OCI-LY3 (cell line): ENCODE measurements around the gene RFX4.

Source experiments
- H2AFZ ChIP-seq: fragments of 200-600, 300-600 bp; shearing (Covaris generic); 2 replicates; pipeline ENCODE4 v1.6.0; 2014; ENCODE audit warnings: antibody characterized with exemption, low read depth, low read length
- H3K27ac ChIP-seq: fragments of 200-600, 300-600 bp; sonication (generic); 2 replicates; pipeline ENCODE4 v1.5.1; 2014; ENCODE audit warnings: mild to moderate bottlenecking, low read length, moderate library complexity, mixed read lengths
- H3K27me3 ChIP-seq: fragments of 200-600, 300-600 bp; sonication (generic); 2 replicates; pipeline ENCODE4 v1.6.1; 2014; ENCODE audit warnings: low read depth, low read length, mixed read lengths
- H3K36me3 ChIP-seq: fragments of 200-600, 300-600 bp; sonication (generic); replicated peaks from 2 replicates; pipeline ENCODE3; 2014; ENCODE audit warnings: low read depth, low read length, mixed read lengths
- H3K4me1 ChIP-seq: fragments of 300-600, 200-600 bp; sonication (generic); 2 replicates; pipeline ENCODE4 v1.6.1; 2014; ENCODE audit warnings: low read length, mixed read lengths
- H3K4me2 ChIP-seq: fragments of 200-600, 300-600 bp; sonication (generic); 2 replicates; pipeline ENCODE4 v1.6.1; 2014; ENCODE audit warnings: low read length, mixed read lengths
- H3K4me3 ChIP-seq: fragments of 300-600, 200-600 bp; sonication (generic); 2 replicates; pipeline ENCODE4 v1.5.1; 2014; ENCODE audit warnings: antibody characterized with exemption, mild to moderate bottlenecking, low read length, moderate library complexity
- H3K79me2 ChIP-seq: fragments of 300-600, 200-600 bp; shearing (Covaris generic); 2 replicates; pipeline ENCODE4 v1.6.1; 2014; ENCODE audit warnings: mild to moderate bottlenecking, low read length, mixed read lengths
- H3K9ac ChIP-seq: fragments of 300-600, 200-600 bp; shearing (Covaris generic); 2 replicates; pipeline ENCODE4 v1.6.0; 2014; ENCODE audit warnings: mild to moderate bottlenecking, low read length, moderate library complexity
- H3K9me3 ChIP-seq: fragments of 200-600, 300-600 bp; shearing (Covaris generic); 2 replicates; pipeline ENCODE4 v1.6.1; 2014; ENCODE audit warnings: low read length, mixed read lengths; ENCODE audit not compliant: insufficient read depth
- H4K20me1 ChIP-seq: fragments of 200-600, 300-600 bp; sonication (generic); 2 replicates; pipeline ENCODE4 v1.6.1; 2016; ENCODE audit warnings: low read length, mixed read lengths; ENCODE audit not compliant: insufficient read depth
- EZH2phosphoT487 ChIP-seq: fragments of 200-600 bp; shearing (Covaris generic); IDR thresholded peaks from 2 replicates; pipeline ENCODE4 v1.6.1; 2018; ENCODE audit warnings: antibody characterized with exemption, mixed run types, low read depth
- TF ChIP-seq, protein P1 (sequence below): fragments of 200-600, 300-600 bp; sonication (generic); IDR thresholded peaks from 2 replicates; pipeline ENCODE4 v1.5.1; 2014; ENCODE audit warnings: antibody characterized with exemption, low read length, low read depth

Gene RFX4

GRCh38 chr12:106759526-106760183 is 176.9 kb downstream of the RFX4 start:
- H4K20me1 ChIP-seq = no peaks in the 10 kb centered on the region
- H3K4me1 ChIP-seq = peaks cover 19% of the 10 kb centered on the region
- no peaks in the 10 kb centered on the region for H3K27me3 ChIP-seq
- TF ChIP-seq, protein P1, sequence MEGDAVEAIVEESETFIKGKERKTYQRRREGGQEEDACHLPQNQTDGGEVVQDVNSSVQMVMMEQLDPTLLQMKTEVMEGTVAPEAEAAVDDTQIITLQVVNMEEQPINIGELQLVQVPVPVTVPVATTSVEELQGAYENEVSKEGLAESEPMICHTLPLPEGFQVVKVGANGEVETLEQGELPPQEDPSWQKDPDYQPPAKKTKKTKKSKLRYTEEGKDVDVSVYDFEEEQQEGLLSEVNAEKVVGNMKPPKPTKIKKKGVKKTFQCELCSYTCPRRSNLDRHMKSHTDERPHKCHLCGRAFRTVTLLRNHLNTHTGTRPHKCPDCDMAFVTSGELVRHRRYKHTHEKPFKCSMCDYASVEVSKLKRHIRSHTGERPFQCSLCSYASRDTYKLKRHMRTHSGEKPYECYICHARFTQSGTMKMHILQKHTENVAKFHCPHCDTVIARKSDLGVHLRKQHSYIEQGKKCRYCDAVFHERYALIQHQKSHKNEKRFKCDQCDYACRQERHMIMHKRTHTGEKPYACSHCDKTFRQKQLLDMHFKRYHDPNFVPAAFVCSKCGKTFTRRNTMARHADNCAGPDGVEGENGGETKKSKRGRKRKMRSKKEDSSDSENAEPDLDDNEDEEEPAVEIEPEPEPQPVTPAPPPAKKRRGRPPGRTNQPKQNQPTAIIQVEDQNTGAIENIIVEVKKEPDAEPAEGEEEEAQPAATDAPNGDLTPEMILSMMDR = no peak
- TF ChIP-seq EZH2phosphoT487 = no peak
- H3K9ac ChIP-seq = peak overlapping the region; percentile 45
- no peaks in the 10 kb centered on the region for H3K9me3 ChIP-seq
- H3K79me2 ChIP-seq = no peaks in the 10 kb centered on the region
- peak overlapping the region; percentile 67 for H3K27ac ChIP-seq
- H3K36me3 ChIP-seq = no peaks in the 10 kb centered on the region
- peak overlapping the region; percentile 55 for H2AFZ ChIP-seq
- peak overlapping the region; percentile 80 for H3K4me2 ChIP-seq
- H3K4me3 ChIP-seq = peak overlapping the region; percentile 63

- peak overlapping the region; percentile 63 for H3K4me3 ChIP-seq
- peak overlapping the region; percentile 55 for H2AFZ ChIP-seq
Measured at GRCh38 chr12:106760184-106760531, 177.4 kb downstream of the RFX4 start.

DNA sequence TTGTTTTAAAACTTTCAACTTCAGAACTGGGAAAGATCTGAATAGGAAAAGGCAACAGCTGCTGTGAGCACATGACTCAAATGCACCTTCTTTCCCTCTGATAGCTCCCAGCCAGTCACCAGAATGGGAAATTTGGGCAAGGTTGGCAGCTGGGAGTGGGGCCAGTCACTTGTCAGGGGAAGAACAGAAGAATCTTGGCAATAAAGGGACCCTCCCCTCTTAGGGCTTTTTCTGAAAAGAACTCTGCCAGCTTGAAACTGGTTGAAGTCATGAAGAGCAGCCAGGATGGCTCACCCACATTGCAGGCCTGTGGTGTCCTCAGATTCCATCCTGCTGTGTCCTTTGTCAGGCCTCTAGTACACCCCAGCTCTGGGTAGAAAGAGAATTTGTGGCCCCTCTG is 181.4 kb downstream of the RFX4 start:
- Histone ChIP-seq H3K79me2 (no peaks in the 10 kb centered on the region), H3K4me3 (no peak overlapping the region), H4K20me1 (no peaks in the 10 kb centered on the region), H3K27me3 (peaks cover 35% of the 10 kb centered on the region), H3K9ac (no peak overlapping the region), H3K27ac (no peak overlapping the region), H2AFZ (no peak overlapping the region), H3K36me3 (no peaks in the 10 kb centered on the region), H3K9me3 (no peaks in the 10 kb centered on the region), H3K4me2 (no peak overlapping the region), H3K4me1 (peaks cover 19% of the 10 kb centered on the region)
- TF ChIP-seq EZH2phosphoT487 = no peak

More at GRCh38 chr12:106760184-106760531, 177.4 kb downstream of the RFX4 start:
- Histone ChIP-seq H3K9ac (peak overlapping the region; percentile 45), H3K36me3 (no peaks in the 10 kb centered on the region), H3K79me2 (no peaks in the 10 kb centered on the region), H3K4me2 (peak overlapping the region; percentile 80), H3K4me1 (peaks cover 19% of the 10 kb centered on the region), H3K9me3 (no peaks in the 10 kb centered on the region), H4K20me1 (no peaks in the 10 kb centered on the region), H3K27ac (peak overlapping the region; percentile 67), H3K27me3 (no peaks in the 10 kb centered on the region)
- TF ChIP-seq EZH2phosphoT487 = no peak
- TF ChIP-seq, protein P1 = no peak

DNA sequence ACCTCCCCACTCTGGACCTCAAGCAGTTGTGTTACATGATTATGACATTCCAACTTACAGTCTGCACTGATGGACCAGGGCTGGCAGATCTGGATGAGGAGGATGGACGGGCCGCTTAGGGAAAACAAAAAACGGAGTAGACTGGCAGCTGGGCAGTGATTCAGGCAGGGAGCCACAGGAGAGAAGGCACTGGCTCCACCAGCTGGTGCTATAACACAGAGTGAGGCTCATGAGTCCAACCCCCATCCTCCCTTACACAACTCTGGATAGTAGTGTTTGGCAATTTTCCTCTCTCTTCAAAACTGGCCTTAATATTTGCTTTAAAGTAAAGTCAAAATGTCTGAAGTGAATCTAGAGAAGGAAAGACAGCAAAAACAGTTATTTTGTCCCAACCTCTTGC is 181.9 kb downstream of the RFX4 start:
- H3K9me3 ChIP-seq = no peaks in the 10 kb centered on the region
- no peak overlapping the region for H3K27ac ChIP-seq
- H3K4me2 ChIP-seq = no peak overlapping the region
- H3K36me3 ChIP-seq = no peaks in the 10 kb centered on the region
- peaks cover 40% of the 10 kb centered on the region for H3K27me3 ChIP-seq
- H3K4me1 ChIP-seq = peaks cover 15% of the 10 kb centered on the region
- H2AFZ ChIP-seq = no peak overlapping the region
- H4K20me1 ChIP-seq = no peaks in the 10 kb centered on the region
- no peaks in the 10 kb centered on the region for H3K79me2 ChIP-seq
- H3K9ac ChIP-seq = no peak overlapping the region
- H3K4me3 ChIP-seq = no peak overlapping the region
- TF ChIP-seq, protein P1 = no peak
- TF ChIP-seq EZH2phosphoT487 = no peak
